Uterus (tissue), 4 donors: Measurements from ENCODE around the gene LUC7L3. TPM values are rescaled to one million over a fixed set of nuclear protein-coding genes. Genes with fewer than 3 reads are reported as not detected.
A peak's percentile ranks its signal among the peaks of the same experiment; 100 is the strongest.

ENCODE experiments used
- DNase-seq, 2 donors: peaks; one replicate each; pipeline ENCODE4 v3.0.0-alpha.2; 2019 to 2020
- H3K27ac ChIP-seq, 2 donors: fragments of 200-600 bp; sonication (generic); 1 replicate in 1 of 2; 2 replicates in 1 of 2; pipeline ENCODE4 v1.5.1; 2016 to 2018
- H3K27me3 ChIP-seq, 2 donors: fragments of 200-600 bp; sonication (generic); one replicate each; pipeline ENCODE4 v1.5.1; 2018 to 2019; ENCODE audit warnings: control low read depth in 1 of 2
- H3K36me3 ChIP-seq, 2 donors: fragments of 200-600 bp; sonication (generic); one replicate each; pipeline ENCODE4 v1.5.1; 2019; ENCODE audit warnings: control low read depth in 1 of 2
- H3K4me1 ChIP-seq, 2 donors: fragments of 200-600 bp; sonication (generic); one replicate each; pipeline ENCODE4 v1.5.1; 2018 to 2019; ENCODE audit warnings: control low read depth in 1 of 2
- H3K4me3 ChIP-seq, 2 donors: fragments of 200-600 bp; sonication (generic); 1 replicate in 1 of 2; 2 replicates in 1 of 2; pipeline ENCODE4 v1.5.1; 2018 to 2019; ENCODE audit warnings: mild to moderate bottlenecking in 1 of 2
- H3K9me3 ChIP-seq, 2 donors: fragments of 200-600 bp; sonication (generic); one replicate each; pipeline ENCODE4 v1.5.1; 2019; ENCODE audit warnings: control low read depth in 1 of 2
- CTCF ChIP-seq, 4 experiments: fragments of 200-600 bp in 2 of 4; fragments of 450-650 bp in 2 of 4; sonication (generic) in 2 of 4; IDR thresholded peaks; one replicate each; pipeline ENCODE4 v1.5.1; 2016 to 2019; ENCODE audit warnings: antibody characterized with exemption in 4 of 4, mild to moderate bottlenecking in 2 of 4, moderate library complexity in 1 of 4
- POLR2A ChIP-seq, 2 donors: fragments of 450-650 bp; IDR thresholded peaks; one replicate each; pipeline ENCODE4 v1.6.1; 2016; ENCODE audit warnings: antibody characterized with exemption in 2 of 2, mild to moderate bottlenecking in 1 of 2, moderate library complexity in 1 of 2
- intact Hi-C: fragments of 100-400 bp; cut with DNase I; formaldehyde crosslinking; loops from one replicate; pipeline ENCODE4 v1.15.1; 2023; ENCODE audit warnings: low total_unique reads
- total RNA-seq, 4 donors: library from RNA; depleted of rRNA in 3 of 4; stranded (reverse); fragments of >200 nt in 3 of 4; gene quantifications; one replicate each; pipeline versions ENCODE4 v1.1.0 to v1.2.4, GENCODE V29; 2014 to 2023
- donor health status: DM: yes; HTN: yes; CAD: no.

Gene LUC7L3
- total RNA-seq, 4 donors from 2014 or later, result 98.1 to 221 (median 163) TPM

- H3K9me3 ChIP-seq, result no peaks in the 10 kb centered on the region
- TF ChIP-seq CTCF (IDR thresholded peaks at IDR 0.05), result no peak
- no peak for TF ChIP-seq POLR2A (IDR thresholded peaks at IDR 0.05)
- no peak for DNase-seq
- no peaks in the 10 kb centered on the region for H3K36me3 ChIP-seq
- no peaks in the 10 kb centered on the region for H3K27me3 ChIP-seq
- H3K27ac ChIP-seq, result no peak overlapping the region
- no peaks in the 10 kb centered on the region for H3K4me1 ChIP-seq
- intact Hi-C loops, result no loop called here
- no peak overlapping the region for H3K4me3 ChIP-seq
These were observed 59.6 kb downstream of the LUC7L3 start for GRCh38 chr17:50778988-50779387.

GRCh38 chr17:50779747-50780353 lies 60.4 kb downstream of the LUC7L3 start:
- no peak for DNase-seq
- no peaks in the 10 kb centered on the region for H3K36me3 ChIP-seq
- H3K4me3 ChIP-seq, result no peak overlapping the region
- intact Hi-C loops, result loop anchor here (10.0 kb wide), 1 partner anchor 65 kb away; no protein-coding TSS in a partner anchor
- H3K9me3 ChIP-seq, result no peaks in the 10 kb centered on the region
- TF ChIP-seq CTCF (IDR thresholded peaks at IDR 0.05), result no peak
- TF ChIP-seq POLR2A (IDR thresholded peaks at IDR 0.05), result no peak
- H3K27me3 ChIP-seq, result no peaks in the 10 kb centered on the region
- H3K27ac ChIP-seq, result no peak overlapping the region
- no peaks in the 10 kb centered on the region for H3K4me1 ChIP-seq

- Histone ChIP-seq H3K4me3 (peak overlapping the region in 1 of 2 donors; percentile 4), H3K4me1 (no peaks in the 10 kb centered on the region), H3K36me3 (no peaks in the 10 kb centered on the region), H3K27me3 (no peaks in the 10 kb centered on the region), H3K9me3 (no peaks in the 10 kb centered on the region), H3K27ac (no peak overlapping the region)
- intact Hi-C loops, result loop anchor here (10.0 kb wide), 1 partner anchor 64 kb away; no protein-coding TSS in a partner anchor
- no peak for DNase-seq
- TF ChIP-seq POLR2A (IDR thresholded peaks at IDR 0.05), result no peak
- TF ChIP-seq CTCF (IDR thresholded peaks at IDR 0.05), result no peak
These were observed 61.8 kb downstream of the LUC7L3 start for GRCh38 chr17:50781167-50781566.

GRCh38 chr17:50783193-50783660 lies 63.8 kb downstream of the LUC7L3 start:
- Histone ChIP-seq H3K36me3 (no peaks in the 10 kb centered on the region), H3K9me3 (no peaks in the 10 kb centered on the region), H3K27ac (no peak overlapping the region), H3K4me1 (no peaks in the 10 kb centered on the region), H3K27me3 (no peaks in the 10 kb centered on the region), H3K4me3 (no peak overlapping the region)
- intact Hi-C loops, result loop anchor here (10.0 kb wide), 1 partner anchor 62 kb away; no protein-coding TSS in a partner anchor
- TF ChIP-seq CTCF (IDR thresholded peaks at IDR 0.05) (peak; percentile 94 to 99 (median 98)), POLR2A (IDR thresholded peaks at IDR 0.05) (peak in 1 of 2 donors; percentile 14)
- DNase-seq, result peak; percentile 78 to 82

- TF ChIP-seq POLR2A (IDR thresholded peaks at IDR 0.05) (no peak), CTCF (IDR thresholded peaks at IDR 0.05) (no peak)
- Histone ChIP-seq H3K4me1 (no peaks in the 10 kb centered on the region), H3K27me3 (no peaks in the 10 kb centered on the region), H3K36me3 (no peaks in the 10 kb centered on the region), H3K27ac (no peak overlapping the region), H3K4me3 (no peak overlapping the region), H3K9me3 (no peaks in the 10 kb centered on the region)
- intact Hi-C loops, result loop anchor here (10.0 kb wide), 1 partner anchor 61 kb away; no protein-coding TSS in a partner anchor
- no peak for DNase-seq
These were observed 64.5 kb downstream of the LUC7L3 start for GRCh38 chr17:50783905-50784304.
